Right atrium auricular region (tissue), 2 donors: ENCODE data around the gene PVR. TPM values are rescaled to one million over a fixed set of nuclear protein-coding genes. Genes with fewer than 3 reads are reported as not detected.

ENCODE experiments used
- DNase-seq: peaks from one replicate; pipeline ENCODE4 v3.0.0-alpha.2; 2019; ENCODE audit warnings: low spot score
- H3K27ac ChIP-seq, 2 donors: fragments of 200-600 bp; sonication (generic); 1 replicate in 1 of 2; 2 replicates in 1 of 2; pipeline ENCODE4 v1.5.1; 2016 to 2019
- H3K27me3 ChIP-seq, 2 donors: fragments of 200-600 bp; sonication (generic); one replicate each; pipeline versions ENCODE4 v1.5.1 to v1.6.0; 2017 to 2019
- H3K36me3 ChIP-seq: fragments of 200-600 bp; sonication (generic); one replicate; pipeline ENCODE4 v1.5.1; 2016
- H3K4me1 ChIP-seq, 2 donors: fragments of 200-600 bp; sonication (generic); one replicate each; pipeline versions ENCODE4 v1.5.1 to v1.6.0; 2017 to 2019
- H3K4me3 ChIP-seq, 2 donors: fragments of 200-600 bp; sonication (generic); 1 replicate in 1 of 2; 2 replicates in 1 of 2; pipeline ENCODE4 v1.5.1; 2017 to 2019; ENCODE audit warnings: mild to moderate bottlenecking in 1 of 2, moderate library complexity in 1 of 2
- H3K9me3 ChIP-seq, 2 donors: fragments of 200-600 bp; sonication (generic); one replicate each; pipeline ENCODE4 v1.5.1; 2019
- CTCF ChIP-seq, 2 donors: fragments of 200-600 bp; sonication (generic); IDR thresholded peaks; one replicate each; pipeline ENCODE4 v1.5.1; 2019; ENCODE audit warnings: antibody characterized with exemption in 2 of 2
- total RNA-seq, 2 donors: library from RNA; depleted of rRNA; stranded (reverse); fragments of >200 nt; gene quantifications; one replicate each; pipeline ENCODE4 v1.1.0, GENCODE V29; 2016

Gene PVR
- total RNA-seq, 2 donors from 2014 or later = 72.4 to 104 TPM

GRCh38 chr19:44660081-44660480 is 16.4 kb downstream of the PVR start:
- H3K27ac ChIP-seq = no peak overlapping the region
- peaks cover 0 to 7% of the 10 kb centered on the region in 2 donors for H3K4me1 ChIP-seq
- H3K27me3 ChIP-seq = no peaks in the 10 kb centered on the region
- H3K9me3 ChIP-seq = no peaks in the 10 kb centered on the region
- H3K36me3 ChIP-seq = peaks cover 82% of the 10 kb centered on the region
- no peak for DNase-seq
- TF ChIP-seq CTCF (IDR thresholded peaks at IDR 0.05) = no peak
- H3K4me3 ChIP-seq = no peak overlapping the region

- no peak for DNase-seq
- H3K9me3 ChIP-seq = no peaks in the 10 kb centered on the region
- peaks cover 71% of the 10 kb centered on the region for H3K36me3 ChIP-seq
- no peak overlapping the region for H3K4me3 ChIP-seq
- no peaks in the 10 kb centered on the region for H3K27me3 ChIP-seq
- H3K27ac ChIP-seq = no peak overlapping the region
- H3K4me1 ChIP-seq = peaks cover 0 to 7% of the 10 kb centered on the region in 2 donors
- no peak for TF ChIP-seq CTCF (IDR thresholded peaks at IDR 0.05)
These were observed 17.5 kb downstream of the PVR start for GRCh38 chr19:44661205-44661604.

- TF ChIP-seq CTCF (IDR thresholded peaks at IDR 0.05) = no peak
- Histone ChIP-seq H3K27me3 (no peaks in the 10 kb centered on the region), H3K36me3 (peaks cover 64% of the 10 kb centered on the region), H3K4me1 (peaks cover 0 to 7% of the 10 kb centered on the region in 2 donors), H3K9me3 (no peaks in the 10 kb centered on the region), H3K4me3 (no peak overlapping the region), H3K27ac (no peak overlapping the region)
- DNase-seq = no peak
These were observed 18.2 kb downstream of the PVR start for GRCh38 chr19:44661904-44662303.

GRCh38 chr19:44662691-44663385 is 19.1 kb downstream of the PVR start:
- Histone ChIP-seq H3K4me1 (no peaks in the 10 kb centered on the region), H3K4me3 (no peak overlapping the region), H3K27ac (no peak overlapping the region), H3K36me3 (peaks cover 56% of the 10 kb centered on the region), H3K9me3 (no peaks in the 10 kb centered on the region), H3K27me3 (no peaks in the 10 kb centered on the region)
- no peak for TF ChIP-seq CTCF (IDR thresholded peaks at IDR 0.05)
- no peak for DNase-seq

GRCh38 chr19:44663996-44664395 is 20.3 kb downstream of the PVR start:
- Histone ChIP-seq H3K27ac (no peak overlapping the region), H3K4me3 (no peak overlapping the region), H3K36me3 (peaks cover 45% of the 10 kb centered on the region), H3K9me3 (no peaks in the 10 kb centered on the region), H3K4me1 (no peaks in the 10 kb centered on the region), H3K27me3 (no peaks in the 10 kb centered on the region)
- no peak for DNase-seq
- no peak for TF ChIP-seq CTCF (IDR thresholded peaks at IDR 0.05)

GRCh38 chr19:44664976-44665375 is 21.3 kb downstream of the PVR start:
- Histone ChIP-seq H3K9me3 (no peaks in the 10 kb centered on the region), H3K4me3 (no peak overlapping the region), H3K36me3 (peaks cover 35% of the 10 kb centered on the region), H3K27me3 (no peaks in the 10 kb centered on the region), H3K27ac (no peak overlapping the region), H3K4me1 (no peaks in the 10 kb centered on the region)
- no peak for DNase-seq
- no peak for TF ChIP-seq CTCF (IDR thresholded peaks at IDR 0.05)
